Liver (tissue), 9 donors: Measurements from ENCODE around the gene ARHGEF3. TPM values are rescaled to one million over a fixed set of nuclear protein-coding genes. Genes with fewer than 3 reads are reported as not detected.

ENCODE experiments used
- DNase-seq: peaks from one replicate; pipeline ENCODE4 v3.0.0-alpha.2; 2017; ENCODE audit warnings: low spot score
- H3K27ac ChIP-seq, 2 donors: one replicate each; pipeline ENCODE4 v1.7.0; 2013; ENCODE audit warnings: inconsistent platforms in 2 of 2, low read length in 2 of 2, control low read depth in 1 of 2, low read depth in 1 of 2, mild to moderate bottlenecking in 1 of 2
- H3K27me3 ChIP-seq, 4 donors: one replicate each; pipeline versions ENCODE4 v1.6.1 to v1.7.0; 2013; ENCODE audit warnings: low read length in 3 of 4, inconsistent platforms in 1 of 4, mild to moderate bottlenecking in 1 of 4, moderate library complexity in 1 of 4; ENCODE audit not compliant: control insufficient read depth in 4 of 4, insufficient read depth in 4 of 4
- H3K36me3 ChIP-seq, 4 donors: one replicate each; pipeline versions ENCODE4 v1.6.1 to v1.7.0; 2013; ENCODE audit warnings: low read length in 3 of 4, mild to moderate bottlenecking in 3 of 4, low read depth in 1 of 4, moderate library complexity in 1 of 4; ENCODE audit not compliant: control insufficient read depth in 4 of 4, insufficient read depth in 3 of 4
- H3K4me1 ChIP-seq, 4 donors: one replicate each; pipeline versions ENCODE4 v1.6.1 to v1.7.0; 2013; ENCODE audit warnings: low read length in 3 of 4, mild to moderate bottlenecking in 3 of 4, moderate library complexity in 1 of 4; ENCODE audit not compliant: control insufficient read depth in 4 of 4, insufficient read depth in 4 of 4
- H3K4me3 ChIP-seq, 3 donors: one replicate each; pipeline versions ENCODE4 v1.6.1 to v1.7.0; 2013; ENCODE audit warnings: low read length in 3 of 3, control low read depth in 1 of 3, low read depth in 1 of 3, mild to moderate bottlenecking in 1 of 3
- H3K9ac ChIP-seq, 2 donors: one replicate each; pipeline ENCODE4 v1.7.0; 2013; ENCODE audit warnings: low read length in 2 of 2, mild to moderate bottlenecking in 2 of 2, moderate library complexity in 2 of 2, control low read depth in 1 of 2, low read depth in 1 of 2
- H3K9me3 ChIP-seq, 4 donors: one replicate each; pipeline versions ENCODE4 v1.6.1 to v1.7.0; 2013; ENCODE audit warnings: low read length in 3 of 4; ENCODE audit not compliant: control insufficient read depth in 4 of 4
- EGR1 ChIP-seq, 2 donors: IDR thresholded peaks; 2 replicates each; pipeline ENCODE4 v1.6.1; 2016 to 2018; ENCODE audit warnings: antibody characterized with exemption in 2 of 2, low read depth in 2 of 2
- FOXA1 ChIP-seq: IDR thresholded peaks from 2 replicates; pipeline ENCODE4 v1.6.1; 2016; ENCODE audit warnings: antibody characterized with exemption
- FOXA2 ChIP-seq: IDR thresholded peaks from 2 replicates; pipeline ENCODE4 v1.6.1; 2016; ENCODE audit warnings: antibody characterized with exemption
- GABPA ChIP-seq, 2 donors: IDR thresholded peaks in 1 of 2; conservative IDR thresholded peaks in 1 of 2; 2 replicates each; pipeline ENCODE4 v1.6.1; 2016; ENCODE audit warnings: antibody characterized with exemption in 2 of 2, mild to moderate bottlenecking in 1 of 2, moderate library complexity in 1 of 2
- HNF4A ChIP-seq, 2 donors: conservative IDR thresholded peaks; 2 replicates each; pipeline ENCODE4 v1.6.1; 2016; ENCODE audit warnings: antibody characterized with exemption in 2 of 2, mild to moderate bottlenecking in 2 of 2
- HNF4G ChIP-seq: IDR thresholded peaks from 2 replicates; pipeline ENCODE4 v1.6.1; 2016; ENCODE audit warnings: antibody characterized with exemption
- JUND ChIP-seq, 2 donors: IDR thresholded peaks; 2 replicates each; pipeline ENCODE4 v1.6.1; 2016; ENCODE audit warnings: antibody characterized with exemption in 2 of 2
- NR2F2 ChIP-seq: IDR thresholded peaks from 2 replicates; pipeline ENCODE4 v1.6.1; 2016; ENCODE audit warnings: antibody characterized with exemption
- RAD21 ChIP-seq, 2 donors: IDR thresholded peaks; 2 replicates each; pipeline ENCODE4 v1.6.1; 2016; ENCODE audit warnings: antibody characterized with exemption in 2 of 2, mild to moderate bottlenecking in 2 of 2
- RXRA ChIP-seq, 2 donors: IDR thresholded peaks; 2 replicates each; pipeline ENCODE4 v1.6.1; 2017 to 2018; ENCODE audit warnings: antibody characterized with exemption in 2 of 2, mild to moderate bottlenecking in 1 of 2
- SP1 ChIP-seq: IDR thresholded peaks from 2 replicates; pipeline ENCODE4 v1.6.1; 2018; ENCODE audit warnings: antibody characterized with exemption, mild to moderate bottlenecking
- TAF1 ChIP-seq: conservative IDR thresholded peaks from 2 replicates; pipeline ENCODE4 v1.6.1; 2016; ENCODE audit warnings: antibody characterized with exemption, mild to moderate bottlenecking
- YY1 ChIP-seq: IDR thresholded peaks from 2 replicates; pipeline ENCODE4 v1.6.1; 2016; ENCODE audit warnings: antibody characterized with exemption, mild to moderate bottlenecking
- WGBS: extraction: QIAGEN DNeasy Blood & Tissue Kit; methylation state at CpG from one replicate; pipeline ENCODE4 v1.1.7; 2013; 5-methylcytosine and 5-hydroxymethylcytosine counted together
- polyA plus RNA-seq, 2 donors: library from polyadenylated mRNA; stranded (reverse) in 1 of 2; unstranded in 1 of 2; fragments of 200-250 nt in 1 of 2; fragments of >200 nt in 1 of 2; fragmentation: Nextera tagmentation in 1 of 2; extraction: Ambion mirVana in 1 of 2; gene quantifications; one replicate each; pipeline versions ENCODE4 v1.2.1 to v1.2.3, GENCODE V29; 2013 to 2015
- total RNA-seq, 2 donors: library from RNA; depleted of rRNA; stranded (reverse); fragments of >200 nt; gene quantifications; one replicate each; pipeline ENCODE4 v1.2.3, GENCODE V29; 2014
- TF ChIP-seq, protein P1 (sequence below): IDR thresholded peaks from 2 replicates; pipeline ENCODE4 v1.6.1; 2016; ENCODE audit warnings: antibody characterized with exemption, mild to moderate bottlenecking
- TF ChIP-seq, protein P2 (sequence below): fragments of 150-350 bp; IDR thresholded peaks from 2 replicates; pipeline ENCODE4 v1.5.1; 2017; ENCODE audit warnings: improper control_type of control experiment, low read depth, low read length; ENCODE audit not compliant: missing input control
- TF ChIP-seq, protein P3 (sequence below): IDR thresholded peaks from 2 replicates; pipeline ENCODE4 v1.6.1; 2016; ENCODE audit warnings: antibody characterized with exemption
- TF ChIP-seq, protein P4 (sequence below): IDR thresholded peaks from 2 replicates; pipeline ENCODE4 v1.6.1; 2016; ENCODE audit warnings: antibody characterized with exemption
- donor health status: healthy.
- donor health status: healthy.
- donor health status: healthy.
- donor health status: healthy.
- donor health status: healthy.

The ARHGEF3 gene
- total and polyA plus RNA-seq, 4 donors: 1.6 to 7.9 (median 2.0) TPM

DNA sequence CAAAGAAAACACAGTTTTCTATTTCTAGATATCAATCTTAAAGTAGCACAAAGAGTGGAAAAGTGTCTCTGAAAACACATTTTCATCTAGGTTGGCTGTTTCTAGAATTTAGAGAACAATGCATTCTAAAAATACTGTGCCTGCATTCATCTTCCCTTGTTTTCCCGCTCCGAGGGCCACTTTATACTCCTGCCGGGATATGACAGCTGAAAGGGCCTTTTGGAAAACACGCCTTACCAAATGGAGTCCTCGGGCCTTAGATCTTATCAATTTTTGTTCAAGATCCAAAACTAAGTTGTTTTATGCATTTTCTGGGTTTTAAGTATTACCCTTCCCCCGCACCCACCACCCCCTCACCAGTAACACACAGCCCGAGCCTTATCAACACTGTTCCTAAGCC, 47.9 kb upstream of the ARHGEF3 start:
- Histone ChIP-seq H3K4me3 (no peak overlapping the region), H3K36me3 (no peaks in the 10 kb centered on the region), H3K4me1 (no peaks in the 10 kb centered on the region), H3K27me3 (no peaks in the 10 kb centered on the region), H3K9ac (no peak overlapping the region), H3K9me3 (no peaks in the 10 kb centered on the region), H3K27ac (no peak overlapping the region)
- TF ChIP-seq SP1 (no peak), RAD21 (IDR thresholded peaks at IDR 0.05) (no peak), JUND (IDR thresholded peaks at IDR 0.05) (no peak), HNF4A (conservative IDR thresholded peaks at IDR 0.05) (no peak), RXRA (IDR thresholded peaks at IDR 0.05) (no peak)
- TF ChIP-seq, protein P1, sequence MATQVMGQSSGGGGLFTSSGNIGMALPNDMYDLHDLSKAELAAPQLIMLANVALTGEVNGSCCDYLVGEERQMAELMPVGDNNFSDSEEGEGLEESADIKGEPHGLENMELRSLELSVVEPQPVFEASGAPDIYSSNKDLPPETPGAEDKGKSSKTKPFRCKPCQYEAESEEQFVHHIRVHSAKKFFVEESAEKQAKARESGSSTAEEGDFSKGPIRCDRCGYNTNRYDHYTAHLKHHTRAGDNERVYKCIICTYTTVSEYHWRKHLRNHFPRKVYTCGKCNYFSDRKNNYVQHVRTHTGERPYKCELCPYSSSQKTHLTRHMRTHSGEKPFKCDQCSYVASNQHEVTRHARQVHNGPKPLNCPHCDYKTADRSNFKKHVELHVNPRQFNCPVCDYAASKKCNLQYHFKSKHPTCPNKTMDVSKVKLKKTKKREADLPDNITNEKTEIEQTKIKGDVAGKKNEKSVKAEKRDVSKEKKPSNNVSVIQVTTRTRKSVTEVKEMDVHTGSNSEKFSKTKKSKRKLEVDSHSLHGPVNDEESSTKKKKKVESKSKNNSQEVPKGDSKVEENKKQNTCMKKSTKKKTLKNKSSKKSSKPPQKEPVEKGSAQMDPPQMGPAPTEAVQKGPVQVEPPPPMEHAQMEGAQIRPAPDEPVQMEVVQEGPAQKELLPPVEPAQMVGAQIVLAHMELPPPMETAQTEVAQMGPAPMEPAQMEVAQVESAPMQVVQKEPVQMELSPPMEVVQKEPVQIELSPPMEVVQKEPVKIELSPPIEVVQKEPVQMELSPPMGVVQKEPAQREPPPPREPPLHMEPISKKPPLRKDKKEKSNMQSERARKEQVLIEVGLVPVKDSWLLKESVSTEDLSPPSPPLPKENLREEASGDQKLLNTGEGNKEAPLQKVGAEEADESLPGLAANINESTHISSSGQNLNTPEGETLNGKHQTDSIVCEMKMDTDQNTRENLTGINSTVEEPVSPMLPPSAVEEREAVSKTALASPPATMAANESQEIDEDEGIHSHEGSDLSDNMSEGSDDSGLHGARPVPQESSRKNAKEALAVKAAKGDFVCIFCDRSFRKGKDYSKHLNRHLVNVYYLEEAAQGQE: no peak
- TF ChIP-seq, protein P2, sequence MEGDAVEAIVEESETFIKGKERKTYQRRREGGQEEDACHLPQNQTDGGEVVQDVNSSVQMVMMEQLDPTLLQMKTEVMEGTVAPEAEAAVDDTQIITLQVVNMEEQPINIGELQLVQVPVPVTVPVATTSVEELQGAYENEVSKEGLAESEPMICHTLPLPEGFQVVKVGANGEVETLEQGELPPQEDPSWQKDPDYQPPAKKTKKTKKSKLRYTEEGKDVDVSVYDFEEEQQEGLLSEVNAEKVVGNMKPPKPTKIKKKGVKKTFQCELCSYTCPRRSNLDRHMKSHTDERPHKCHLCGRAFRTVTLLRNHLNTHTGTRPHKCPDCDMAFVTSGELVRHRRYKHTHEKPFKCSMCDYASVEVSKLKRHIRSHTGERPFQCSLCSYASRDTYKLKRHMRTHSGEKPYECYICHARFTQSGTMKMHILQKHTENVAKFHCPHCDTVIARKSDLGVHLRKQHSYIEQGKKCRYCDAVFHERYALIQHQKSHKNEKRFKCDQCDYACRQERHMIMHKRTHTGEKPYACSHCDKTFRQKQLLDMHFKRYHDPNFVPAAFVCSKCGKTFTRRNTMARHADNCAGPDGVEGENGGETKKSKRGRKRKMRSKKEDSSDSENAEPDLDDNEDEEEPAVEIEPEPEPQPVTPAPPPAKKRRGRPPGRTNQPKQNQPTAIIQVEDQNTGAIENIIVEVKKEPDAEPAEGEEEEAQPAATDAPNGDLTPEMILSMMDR: no peak
- 85% methylated on average over 7 of the region's 7 CpGs for WGBS
- no peak for DNase-seq

DNA sequence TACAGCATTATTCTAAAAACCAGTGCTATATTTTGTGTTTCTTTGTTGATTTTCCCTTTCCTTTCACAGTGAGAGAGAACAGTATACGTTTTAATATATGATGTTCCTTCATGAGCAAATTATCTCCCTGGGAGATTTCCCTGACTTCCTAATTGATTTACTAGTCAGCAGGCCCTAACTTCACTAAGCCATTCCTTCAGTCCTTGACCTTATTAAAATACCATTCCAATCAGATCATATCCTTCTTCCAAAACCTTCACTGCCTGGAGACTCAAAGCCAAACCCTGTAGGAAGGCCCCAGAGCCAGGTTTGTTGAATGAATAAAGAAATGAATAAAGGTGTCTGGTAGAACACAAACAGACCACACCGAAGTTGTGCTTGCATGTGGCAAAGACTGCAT, 43.8 kb upstream of the ARHGEF3 start:
- H3K27me3 ChIP-seq: no peaks in the 10 kb centered on the region
- DNase-seq: no peak
- H3K4me1 ChIP-seq: no peaks in the 10 kb centered on the region
- H3K27ac ChIP-seq: no peak overlapping the region
- no peaks in the 10 kb centered on the region for H3K36me3 ChIP-seq
- H3K9me3 ChIP-seq: no peaks in the 10 kb centered on the region
- H3K4me3 ChIP-seq: no peak overlapping the region
- WGBS: 90% methylated on average over 2 of the region's 2 CpGs
- TF ChIP-seq RXRA (IDR thresholded peaks at IDR 0.05) (no peak), YY1 (no peak), HNF4G (no peak), JUND (IDR thresholded peaks at IDR 0.05) (no peak), NR2F2 (no peak)
- TF ChIP-seq, protein P3, sequence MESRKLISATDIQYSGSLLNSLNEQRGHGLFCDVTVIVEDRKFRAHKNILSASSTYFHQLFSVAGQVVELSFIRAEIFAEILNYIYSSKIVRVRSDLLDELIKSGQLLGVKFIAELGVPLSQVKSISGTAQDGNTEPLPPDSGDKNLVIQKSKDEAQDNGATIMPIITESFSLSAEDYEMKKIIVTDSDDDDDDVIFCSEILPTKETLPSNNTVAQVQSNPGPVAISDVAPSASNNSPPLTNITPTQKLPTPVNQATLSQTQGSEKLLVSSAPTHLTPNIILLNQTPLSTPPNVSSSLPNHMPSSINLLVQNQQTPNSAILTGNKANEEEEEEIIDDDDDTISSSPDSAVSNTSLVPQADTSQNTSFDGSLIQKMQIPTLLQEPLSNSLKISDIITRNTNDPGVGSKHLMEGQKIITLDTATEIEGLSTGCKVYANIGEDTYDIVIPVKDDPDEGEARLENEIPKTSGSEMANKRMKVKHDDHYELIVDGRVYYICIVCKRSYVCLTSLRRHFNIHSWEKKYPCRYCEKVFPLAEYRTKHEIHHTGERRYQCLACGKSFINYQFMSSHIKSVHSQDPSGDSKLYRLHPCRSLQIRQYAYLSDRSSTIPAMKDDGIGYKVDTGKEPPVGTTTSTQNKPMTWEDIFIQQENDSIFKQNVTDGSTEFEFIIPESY: no peak
- H3K9ac ChIP-seq: no peak overlapping the region

DNA sequence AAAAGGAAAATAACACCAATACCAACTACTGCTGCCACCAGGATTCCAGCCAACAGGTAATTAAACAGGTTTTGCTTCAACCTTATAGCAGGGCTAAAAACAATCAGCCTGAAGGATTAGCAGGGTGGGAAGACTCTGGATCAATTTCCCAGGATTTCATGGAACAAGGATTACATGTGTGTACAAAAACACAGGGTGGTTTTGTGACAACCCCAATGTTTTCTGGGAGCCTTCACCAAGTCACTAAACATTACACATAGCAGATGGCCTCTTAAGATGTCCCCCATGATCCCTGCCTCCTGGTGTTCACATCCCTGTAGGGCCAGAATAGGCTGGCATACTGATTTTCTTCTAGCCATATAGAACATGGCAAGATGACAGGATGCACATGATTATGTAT, 42.8 kb upstream of the ARHGEF3 start:
- no peak overlapping the region for H3K27ac ChIP-seq
- no peaks in the 10 kb centered on the region for H3K9me3 ChIP-seq
- no peak overlapping the region for H3K4me3 ChIP-seq
- H3K36me3 ChIP-seq: no peaks in the 10 kb centered on the region
- no peaks in the 10 kb centered on the region for H3K4me1 ChIP-seq
- peaks cover 0 to 3% (median 0%) of the 10 kb centered on the region in 4 donors for H3K27me3 ChIP-seq
- DNase-seq: no peak
- H3K9ac ChIP-seq: no peak overlapping the region
- TF ChIP-seq TAF1: no peak
- TF ChIP-seq RAD21 (IDR thresholded peaks at IDR 0.05): no peak
- TF ChIP-seq, protein P3: no peak
- TF ChIP-seq, protein P4, sequence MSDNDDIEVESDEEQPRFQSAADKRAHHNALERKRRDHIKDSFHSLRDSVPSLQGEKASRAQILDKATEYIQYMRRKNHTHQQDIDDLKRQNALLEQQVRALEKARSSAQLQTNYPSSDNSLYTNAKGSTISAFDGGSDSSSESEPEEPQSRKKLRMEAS: no peak
- no peak for TF ChIP-seq GABPA (IDR thresholded peaks at IDR 0.05 in 1 of 2, conservative IDR thresholded peaks at IDR 0.05 in 1 of 2)
- no peak for TF ChIP-seq FOXA2
- TF ChIP-seq FOXA1: no peak
- TF ChIP-seq JUND (IDR thresholded peaks at IDR 0.05): no peak
- TF ChIP-seq HNF4A (conservative IDR thresholded peaks at IDR 0.05): no peak
- TF ChIP-seq, protein P2: no peak
- no peak for TF ChIP-seq NR2F2
- no peak for TF ChIP-seq SP1
- TF ChIP-seq EGR1 (IDR thresholded peaks at IDR 0.05; ENCODE audit: low read depth in 2 of 2): no peak
